HepG2 (cell line): ENCODE measurements around the gene EML2. TPM values are rescaled to one million over a fixed set of nuclear protein-coding genes. Genes with fewer than 3 reads are reported as not detected.

Experiments used
- CC2D1A ChIP-seq: sonication (generic); formaldehyde crosslinking; IDR thresholded peaks from 2 replicates; pipeline ENCODE4 v1.8.1; 2023; ENCODE audit warnings: mild to moderate bottlenecking, missing genetic modification reagents
- CENPT ChIP-seq: sonication (generic); formaldehyde crosslinking; IDR thresholded peaks from 2 replicates; pipeline ENCODE4 v1.8.0; 2022; ENCODE audit warnings: low read depth, mild to moderate bottlenecking, moderate library complexity, missing genetic modification reagents
- ELK4 ChIP-seq: sonication (generic); formaldehyde crosslinking; IDR thresholded peaks from 2 replicates; pipeline ENCODE4 v1.9.0; 2021; ENCODE audit warnings: missing genetic modification reagents, borderline replicate concordance
- JARID2 ChIP-seq: sonication (generic); formaldehyde crosslinking; IDR thresholded peaks from 2 replicates; pipeline ENCODE4 v1.8.1; 2023; ENCODE audit warnings: missing genetic modification reagents, inconsistent platforms; ENCODE audit not compliant: insufficient replicate concordance
- PAX8 ChIP-seq: sonication (generic); formaldehyde crosslinking; IDR thresholded peaks from 2 replicates; pipeline ENCODE4 v1.8.0; 2022; ENCODE audit warnings: mild to moderate bottlenecking, missing genetic modification reagents, borderline replicate concordance
- RNF219 ChIP-seq: sonication (generic); formaldehyde crosslinking; IDR thresholded peaks from 2 replicates; pipeline ENCODE4 v1.5.0; 2020; ENCODE audit warnings: mild to moderate bottlenecking, missing genetic modification reagents
- RXRA ChIP-seq: sonication (generic); formaldehyde crosslinking; IDR thresholded peaks from 2 replicates; pipeline ENCODE4 v1.5.1; 2020; ENCODE audit warnings: missing genetic modification reagents
- SOX5 ChIP-seq: IDR thresholded peaks from 2 replicates; pipeline ENCODE4 v1.6.1; 2016; ENCODE audit warnings: borderline replicate concordance
- TIGD3 ChIP-seq: sonication (generic); formaldehyde crosslinking; IDR thresholded peaks from 2 replicates; pipeline ENCODE4 v1.5.1; 2020; ENCODE audit warnings: mild to moderate bottlenecking, missing genetic modification reagents, borderline replicate concordance
- ZNF605 ChIP-seq: sonication (generic); formaldehyde crosslinking; IDR thresholded peaks from 2 replicates; pipeline ENCODE4 v1.8.0; 2022; ENCODE audit warnings: mild to moderate bottlenecking, missing genetic modification reagents
- ZNF749 ChIP-seq: sonication (generic); formaldehyde crosslinking; IDR thresholded peaks from 2 replicates; pipeline ENCODE4 v1.8.0; 2022; ENCODE audit warnings: mild to moderate bottlenecking, missing genetic modification reagents, moderate library complexity, borderline replicate concordance
- ZNF781 ChIP-seq: sonication (generic); formaldehyde crosslinking; IDR thresholded peaks from 2 replicates; pipeline ENCODE4 v1.5.1; 2020; ENCODE audit warnings: borderline replicate concordance, mild to moderate bottlenecking, missing genetic modification reagents; ENCODE audit errors: not compliant biosample characterization
- polyA plus RNA-seq, 8 experiments: library from polyadenylated mRNA; depleted of rRNA in 3 of 8; stranded (reverse) in 7 of 8; unstranded in 1 of 8; fragments of >200 nt; fragmentation: Illumina TruSeq in 4 of 8; extraction: Trizol in 4 of 8; gene quantifications; 2 replicates each; pipeline versions ENCODE4 v1.2.1 to v1.2.3, GENCODE V29; 2011 to 2016; ENCODE audit warnings: low read depth in 4 of 8, missing spikeins in 1 of 8, mixed read lengths in 1 of 8; ENCODE audit not compliant: insufficient read depth in 1 of 8
- total RNA-seq, 5 experiments: library from RNA; depleted of rRNA; stranded (reverse); fragments of >200 nt; fragmentation: Illumina TruSeq; extraction: Trizol; gene quantifications; 2 replicates each; pipeline ENCODE4 v1.2.3, GENCODE V29; 2016; ENCODE audit warnings: low read depth in 1 of 5
- TF ChIP-seq, protein P1 (sequence below): sonication (generic); formaldehyde crosslinking; IDR thresholded peaks from 2 replicates; pipeline ENCODE4 v1.8.1; 2023; ENCODE audit warnings: mild to moderate bottlenecking, missing genetic modification reagents
- TF ChIP-seq, protein P2 (sequence below): sonication (generic); formaldehyde crosslinking; IDR thresholded peaks from 2 replicates; pipeline ENCODE4 v1.4.0; 2020; ENCODE audit warnings: mild to moderate bottlenecking, low read depth, missing genetic modification reagents
- TF ChIP-seq, protein P3 (sequence below): sonication (generic); formaldehyde crosslinking; IDR thresholded peaks from 2 replicates; pipeline ENCODE4 v1.4.0; 2020; ENCODE audit warnings: missing genetic modification reagents, borderline replicate concordance

EML2 gene
- total and polyA plus RNA-seq, 2 of the 13 experiments (the other 11 are each of a cell fraction or from before 2014, with no cell fraction given) = 7.3 to 12.9 TPM

- TF ChIP-seq ELK4 (CRISPR knock-in tag) (no peak), ZNF749 (CRISPR knock-in tag) (no peak), ZNF781 (CRISPR knock-in tag) (no peak), RNF219 (no peak), PAX8 (CRISPR knock-in tag) (no peak), ZNF605 (CRISPR knock-in tag) (no peak; the same call in 1 of the 2 replicates), SOX5 (CRISPR knock-in tag) (0 out of 2 replicates have a peak, but pooled peaks have one; percentile 24), CC2D1A (CRISPR knock-in tag) (0 out of 2 replicates have a peak, but pooled peaks have one; percentile 64), TIGD3 (no peak), RXRA (CRISPR knock-in tag) (no peak), JARID2 (no peak), CENPT (no peak)
- TF ChIP-seq, protein P1, sequence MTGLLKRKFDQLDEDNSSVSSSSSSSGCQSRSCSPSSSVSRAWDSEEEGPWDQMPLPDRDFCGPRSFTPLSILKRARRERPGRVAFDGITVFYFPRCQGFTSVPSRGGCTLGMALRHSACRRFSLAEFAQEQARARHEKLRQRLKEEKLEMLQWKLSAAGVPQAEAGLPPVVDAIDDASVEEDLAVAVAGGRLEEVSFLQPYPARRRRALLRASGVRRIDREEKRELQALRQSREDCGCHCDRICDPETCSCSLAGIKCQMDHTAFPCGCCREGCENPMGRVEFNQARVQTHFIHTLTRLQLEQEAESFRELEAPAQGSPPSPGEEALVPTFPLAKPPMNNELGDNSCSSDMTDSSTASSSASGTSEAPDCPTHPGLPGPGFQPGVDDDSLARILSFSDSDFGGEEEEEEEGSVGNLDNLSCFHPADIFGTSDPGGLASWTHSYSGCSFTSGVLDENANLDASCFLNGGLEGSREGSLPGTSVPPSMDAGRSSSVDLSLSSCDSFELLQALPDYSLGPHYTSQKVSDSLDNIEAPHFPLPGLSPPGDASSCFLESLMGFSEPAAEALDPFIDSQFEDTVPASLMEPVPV = no peak
- TF ChIP-seq, protein P2, sequence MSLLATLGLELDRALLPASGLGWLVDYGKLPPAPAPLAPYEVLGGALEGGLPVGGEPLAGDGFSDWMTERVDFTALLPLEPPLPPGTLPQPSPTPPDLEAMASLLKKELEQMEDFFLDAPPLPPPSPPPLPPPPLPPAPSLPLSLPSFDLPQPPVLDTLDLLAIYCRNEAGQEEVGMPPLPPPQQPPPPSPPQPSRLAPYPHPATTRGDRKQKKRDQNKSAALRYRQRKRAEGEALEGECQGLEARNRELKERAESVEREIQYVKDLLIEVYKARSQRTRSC (CRISPR knock-in tag) = peak; percentile 20; the same call in 1 of the 2 replicates
- TF ChIP-seq, protein P3, sequence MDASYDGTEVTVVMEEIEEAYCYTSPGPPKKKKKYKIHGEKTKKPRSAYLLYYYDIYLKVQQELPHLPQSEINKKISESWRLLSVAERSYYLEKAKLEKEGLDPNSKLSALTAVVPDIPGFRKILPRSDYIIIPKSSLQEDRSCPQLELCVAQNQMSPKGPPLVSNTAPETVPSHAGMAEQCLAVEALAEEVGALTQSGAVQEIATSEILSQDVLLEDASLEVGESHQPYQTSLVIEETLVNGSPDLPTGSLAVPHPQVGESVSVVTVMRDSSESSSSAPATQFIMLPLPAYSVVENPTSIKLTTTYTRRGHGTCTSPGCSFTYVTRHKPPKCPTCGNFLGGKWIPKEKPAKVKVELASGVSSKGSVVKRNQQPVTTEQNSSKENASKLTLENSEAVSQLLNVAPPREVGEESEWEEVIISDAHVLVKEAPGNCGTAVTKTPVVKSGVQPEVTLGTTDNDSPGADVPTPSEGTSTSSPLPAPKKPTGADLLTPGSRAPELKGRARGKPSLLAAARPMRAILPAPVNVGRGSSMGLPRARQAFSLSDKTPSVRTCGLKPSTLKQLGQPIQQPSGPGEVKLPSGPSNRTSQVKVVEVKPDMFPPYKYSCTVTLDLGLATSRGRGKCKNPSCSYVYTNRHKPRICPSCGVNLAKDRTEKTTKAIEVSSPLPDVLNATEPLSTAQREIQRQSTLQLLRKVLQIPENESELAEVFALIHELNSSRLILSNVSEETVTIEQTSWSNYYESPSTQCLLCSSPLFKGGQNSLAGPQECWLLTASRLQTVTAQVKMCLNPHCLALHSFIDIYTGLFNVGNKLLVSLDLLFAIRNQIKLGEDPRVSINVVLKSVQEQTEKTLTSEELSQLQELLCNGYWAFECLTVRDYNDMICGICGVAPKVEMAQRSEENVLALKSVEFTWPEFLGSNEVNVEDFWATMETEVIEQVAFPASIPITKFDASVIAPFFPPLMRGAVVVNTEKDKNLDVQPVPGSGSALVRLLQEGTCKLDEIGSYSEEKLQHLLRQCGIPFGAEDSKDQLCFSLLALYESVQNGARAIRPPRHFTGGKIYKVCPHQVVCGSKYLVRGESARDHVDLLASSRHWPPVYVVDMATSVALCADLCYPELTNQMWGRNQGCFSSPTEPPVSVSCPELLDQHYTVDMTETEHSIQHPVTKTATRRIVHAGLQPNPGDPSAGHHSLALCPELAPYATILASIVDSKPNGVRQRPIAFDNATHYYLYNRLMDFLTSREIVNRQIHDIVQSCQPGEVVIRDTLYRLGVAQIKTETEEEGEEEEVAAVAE (CRISPR knock-in tag) = no peak
These were observed 2.3 kb upstream of the EML2 start (continued) for GRCh38 chr19:45641274-45642105.
